Esophagus muscularis mucosa (tissue), 4 donors: ENCODE measurements around the gene ARID1B. TPM values are rescaled to one million over a fixed set of nuclear protein-coding genes. Genes with fewer than 3 reads are reported as not detected.

Source experiments
- DNase-seq: peaks from one replicate; pipeline ENCODE4 v3.0.0-alpha.2; 2017; ENCODE audit errors: extremely low spot score
- H3K27ac ChIP-seq, 4 donors: fragments of 200-600 bp; sonication (generic); replicated peaks in 1 of 4; 1 replicate in 3 of 4; 2 replicates in 1 of 4; pipeline ENCODE4 v1.5.1; 2016 to 2019; ENCODE audit warnings: mild to moderate bottlenecking in 1 of 4
- H3K27me3 ChIP-seq, 4 donors: fragments of 200-600 bp; sonication (generic); one replicate each; pipeline versions ENCODE4 v1.5.1 to v1.6.0; 2016 to 2019
- H3K36me3 ChIP-seq, 4 donors: fragments of 200-600 bp; sonication (generic); one replicate each; pipeline ENCODE4 v1.5.1; 2016 to 2019
- H3K4me1 ChIP-seq, 4 donors: fragments of 200-600 bp; sonication (generic); one replicate each; pipeline ENCODE4 v1.5.1; 2016 to 2019
- H3K4me3 ChIP-seq, 4 donors: fragments of 200-600 bp; sonication (generic); 1 replicate in 2 of 4; 2 replicates in 2 of 4; pipeline ENCODE4 v1.5.1; 2016 to 2019; ENCODE audit warnings: mild to moderate bottlenecking in 4 of 4, moderate library complexity in 1 of 4
- H3K9me3 ChIP-seq, 4 donors: fragments of 200-600 bp; sonication (generic); 1 replicate in 3 of 4; 2 replicates in 1 of 4; pipeline ENCODE4 v1.5.1; 2016 to 2019
- CTCF ChIP-seq, 3 experiments: fragments of 200-600 bp in 2 of 3; fragments of 450-650 bp in 1 of 3; sonication (generic) in 2 of 3; IDR thresholded peaks; one replicate each; pipeline ENCODE4 v1.5.1; 2017 to 2019; ENCODE audit warnings: antibody characterized with exemption in 3 of 3, mild to moderate bottlenecking in 2 of 3, moderate library complexity in 1 of 3
- EP300 ChIP-seq: sonication (generic); formaldehyde crosslinking; IDR thresholded peaks from one replicate; pipeline ENCODE4 v1.6.1; 2017; ENCODE audit warnings: antibody characterized with exemption
- POLR2A ChIP-seq: fragments of 450-650 bp; IDR thresholded peaks from one replicate; pipeline ENCODE4 v1.6.1; 2017; ENCODE audit warnings: antibody characterized with exemption, moderate library complexity, mild to moderate bottlenecking, low read depth
- POLR2AphosphoS5 ChIP-seq, 2 donors: sonication (generic); formaldehyde crosslinking; IDR thresholded peaks; one replicate each; pipeline ENCODE4 v1.6.1; 2017; ENCODE audit warnings: antibody characterized with exemption in 2 of 2
- WGBS: methylation state at CpG from one replicate; pipeline ENCODE4 v1.1.5; 2018; 5-methylcytosine and 5-hydroxymethylcytosine counted together
- intact Hi-C: fragments of 100-400 bp; cut with DNase I; formaldehyde crosslinking; loops from one replicate; pipeline ENCODE4 v1.15.1; 2023
- total RNA-seq, 4 donors: library from RNA; depleted of rRNA; stranded (reverse); fragments of >200 nt; gene quantifications; one replicate each; pipeline versions ENCODE4 v1.1.0 to v1.2.1, GENCODE V29; 2016

ARID1B gene
- total RNA-seq, 4 donors from 2014 or later, result 55.0 to 87.2 (median 72.7) TPM

GRCh38 chr6:157134402-157135047, 357.3 kb downstream of the ARID1B start:
- DNase-seq, result no peak
- Histone ChIP-seq H3K4me1 (peaks cover 8 to 20% (median 16%) of the 10 kb centered on the region in 4 donors), H3K4me3 (no peak overlapping the region), H3K9me3 (no peaks in the 10 kb centered on the region), H3K36me3 (peaks cover 3 to 38% (median 8%) of the 10 kb centered on the region in 4 donors), H3K27ac (peak overlapping the region; percentile 0 to 62 (median 26)), H3K27me3 (no peaks in the 10 kb centered on the region)
- intact Hi-C loops, result no loop called here
- 52% methylated on average over 7 of the region's 7 CpGs for WGBS
- TF ChIP-seq POLR2A, result no peak
- TF ChIP-seq POLR2AphosphoS5 (IDR thresholded peaks at IDR 0.05), result no peak
- peak; percentile 70 for TF ChIP-seq EP300
- no peak for TF ChIP-seq CTCF (IDR thresholded peaks at IDR 0.05)

- 86% methylated on average over 1 of the region's 1 CpG for WGBS
- intact Hi-C loops, result no loop called here
- Histone ChIP-seq H3K9me3 (no peaks in the 10 kb centered on the region), H3K4me3 (no peak overlapping the region), H3K27ac (no peak overlapping the region), H3K4me1 (peaks cover 8 to 20% (median 14%) of the 10 kb centered on the region in 4 donors), H3K36me3 (peaks cover 3 to 44% (median 12%) of the 10 kb centered on the region in 4 donors), H3K27me3 (no peaks in the 10 kb centered on the region)
- DNase-seq, result no peak
- TF ChIP-seq CTCF (IDR thresholded peaks at IDR 0.05) (no peak), EP300 (no peak), POLR2AphosphoS5 (IDR thresholded peaks at IDR 0.05) (no peak), POLR2A (no peak)
Observed at GRCh38 chr6:157135691-157136090, 358.5 kb downstream of the ARID1B start.

GRCh38 chr6:157137501-157137900, 360.3 kb downstream of the ARID1B start:
- intact Hi-C loops, result no loop called here
- no peak overlapping the region for H3K4me3 ChIP-seq
- no peak for DNase-seq
- peaks cover 3 to 51% (median 19%) of the 10 kb centered on the region in 4 donors for H3K36me3 ChIP-seq
- H3K27ac ChIP-seq, result no peak overlapping the region
- TF ChIP-seq CTCF (IDR thresholded peaks at IDR 0.05), result no peak
- TF ChIP-seq POLR2A, result no peak
- TF ChIP-seq EP300, result no peak
- no peak for TF ChIP-seq POLR2AphosphoS5 (IDR thresholded peaks at IDR 0.05)
- H3K4me1 ChIP-seq, result peaks cover 8 to 20% (median 14%) of the 10 kb centered on the region in 4 donors
- 95% methylated on average over 2 of the region's 2 CpGs for WGBS
- no peaks in the 10 kb centered on the region for H3K27me3 ChIP-seq
- no peaks in the 10 kb centered on the region for H3K9me3 ChIP-seq

GRCh38 chr6:157139054-157139708, 362.0 kb downstream of the ARID1B start:
- no peak overlapping the region for H3K4me3 ChIP-seq
- H3K9me3 ChIP-seq, result no peaks in the 10 kb centered on the region
- DNase-seq, result no peak
- TF ChIP-seq CTCF (IDR thresholded peaks at IDR 0.05), result peak in 1 of 3 experiments; percentile 15
- no peak for TF ChIP-seq EP300
- WGBS, result 91% methylated on average over 15 of the region's 15 CpGs
- H3K27me3 ChIP-seq, result no peaks in the 10 kb centered on the region
- peaks cover 0 to 44% (median 15%) of the 10 kb centered on the region in 4 donors for H3K36me3 ChIP-seq
- peaks cover 20 to 25% (median 23%) of the 10 kb centered on the region in 4 donors for H3K4me1 ChIP-seq
- no peak overlapping the region for H3K27ac ChIP-seq
- intact Hi-C loops, result no loop called here
